ENCODE results near the gene NEK8. TPM values are rescaled to one million over a fixed set of nuclear protein-coding genes. Genes with fewer than 3 reads are reported as not detected.
A peak's percentile ranks its signal among the peaks of the same experiment; 100 is the strongest.

The NEK8 gene
- total RNA-seq, 2 donors from 2014 or later = 5.3 to 6.4 TPM

DNA sequence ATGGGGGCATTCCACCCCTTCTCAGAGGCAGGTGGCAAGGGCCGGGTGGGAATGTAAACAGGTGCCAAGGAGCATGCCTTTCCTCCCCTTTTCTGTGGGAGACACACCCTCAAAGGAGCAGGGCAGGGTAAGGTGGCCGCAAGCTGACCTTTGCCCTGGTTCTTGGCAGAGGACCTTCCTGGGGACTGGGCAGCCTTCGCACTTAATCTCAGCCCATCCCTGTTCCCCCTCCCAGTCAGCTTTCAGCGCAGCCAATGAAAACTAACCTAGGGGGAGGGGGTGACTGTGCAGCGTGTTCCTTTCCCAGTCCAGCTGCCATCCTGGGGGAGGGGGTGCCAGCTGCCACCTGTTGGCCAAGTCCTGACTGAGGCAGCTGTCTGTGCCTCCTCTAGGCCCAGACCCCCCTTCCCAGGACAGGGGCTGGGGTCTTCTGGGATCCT lies 18.0 kb downstream of the NEK8 start:
- ATAC-seq (no peak), DNase-seq (ENCODE audit: low spot score in 2 of 2) (no peak)
- Mint-ChIP-seq H3K9me3 (no peaks in the 10 kb centered on the region), H3K27ac (peak overlapping the region; percentile 85 to 86), H3K36me3 (peaks cover 8 to 38% of the 10 kb centered on the region in 2 donors)

DNA sequence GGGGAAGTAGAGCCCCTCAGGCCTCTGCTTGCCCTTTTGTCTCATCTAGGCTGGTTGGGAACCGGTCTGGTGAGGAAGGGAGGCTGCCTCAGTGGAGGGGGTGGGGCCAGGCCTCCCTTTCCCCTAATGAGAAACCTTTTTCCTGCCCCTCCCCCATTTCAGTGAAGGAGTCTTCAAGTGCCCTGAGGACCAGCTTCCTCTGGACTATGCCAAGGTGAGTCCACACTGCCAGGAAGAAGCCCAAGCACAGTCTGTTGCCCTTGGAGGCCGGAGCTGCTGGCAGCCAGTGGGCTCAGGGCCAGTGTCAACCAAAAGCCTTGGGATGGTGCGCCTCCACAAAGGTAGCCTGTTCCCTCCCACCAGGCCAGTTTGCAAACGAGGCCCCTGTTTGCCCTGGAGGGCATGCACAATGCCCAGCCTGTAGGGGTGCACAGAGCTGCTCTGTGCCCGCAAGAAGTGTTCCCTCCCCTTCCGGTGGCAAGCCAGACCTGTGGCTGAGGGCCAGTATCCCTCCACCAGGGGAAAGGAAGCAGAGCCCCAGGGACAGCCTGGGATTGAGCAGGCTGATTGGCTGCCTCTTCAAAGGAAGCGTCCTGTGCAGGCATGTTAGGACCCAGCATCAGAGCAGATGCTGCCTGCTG lies 18.6 kb downstream of the NEK8 start:
- Mint-ChIP-seq H3K9me3 (no peaks in the 10 kb centered on the region), H3K36me3 (peaks cover 11 to 38% of the 10 kb centered on the region in 2 donors), H3K27ac (peak overlapping the region; percentile 72 to 86)
- DNase-seq (ENCODE audit: low spot score in 2 of 2) = no peak
- ATAC-seq = no peak

DNA sequence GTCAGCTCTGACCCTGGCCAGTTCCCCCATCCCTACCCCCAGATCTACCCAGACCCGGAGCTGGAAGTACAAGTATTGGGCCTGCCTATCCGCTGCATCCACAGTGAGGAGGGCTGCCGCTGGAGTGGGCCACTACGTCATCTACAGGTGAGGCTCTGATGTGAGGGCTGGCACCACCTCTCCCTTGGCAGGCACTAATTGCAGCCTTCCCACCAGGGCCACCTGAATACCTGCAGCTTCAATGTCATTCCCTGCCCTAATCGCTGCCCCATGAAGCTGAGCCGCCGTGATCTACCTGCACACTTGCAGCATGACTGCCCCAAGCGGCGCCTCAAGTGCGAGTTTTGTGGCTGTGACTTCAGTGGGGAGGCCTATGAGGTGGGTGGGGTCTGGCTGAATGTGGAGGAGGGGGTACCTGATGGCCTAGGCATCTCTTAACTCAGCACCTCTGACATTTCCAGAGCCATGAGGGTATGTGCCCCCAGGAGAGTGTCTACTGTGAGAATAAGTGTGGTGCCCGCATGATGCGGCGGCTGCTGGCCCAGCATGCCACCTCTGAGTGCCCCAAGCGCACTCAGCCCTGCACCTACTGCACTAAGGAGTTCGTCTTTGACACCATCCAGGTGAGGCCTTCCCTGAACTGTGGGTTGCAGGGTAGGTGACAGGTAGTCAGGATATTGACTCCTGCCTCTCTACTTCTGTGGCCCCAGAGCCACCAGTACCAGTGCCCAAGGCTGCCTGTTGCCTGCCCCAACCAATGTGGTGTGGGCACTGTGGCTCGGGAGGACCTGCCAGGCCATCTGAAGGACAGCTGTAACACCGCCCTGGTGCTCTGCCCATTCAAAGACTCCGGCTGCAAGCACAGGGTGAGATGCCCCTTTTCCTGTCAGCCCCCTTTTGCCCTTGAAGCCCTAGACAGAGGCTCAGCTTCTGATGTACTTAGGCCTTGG lies 19.5 kb downstream of the NEK8 start:
- ATAC-seq = no peak
- Mint-ChIP-seq H3K27ac (peak overlapping the region; percentile 68 to 82), H3K36me3 (peaks cover 11 to 38% of the 10 kb centered on the region in 2 donors)

DNA sequence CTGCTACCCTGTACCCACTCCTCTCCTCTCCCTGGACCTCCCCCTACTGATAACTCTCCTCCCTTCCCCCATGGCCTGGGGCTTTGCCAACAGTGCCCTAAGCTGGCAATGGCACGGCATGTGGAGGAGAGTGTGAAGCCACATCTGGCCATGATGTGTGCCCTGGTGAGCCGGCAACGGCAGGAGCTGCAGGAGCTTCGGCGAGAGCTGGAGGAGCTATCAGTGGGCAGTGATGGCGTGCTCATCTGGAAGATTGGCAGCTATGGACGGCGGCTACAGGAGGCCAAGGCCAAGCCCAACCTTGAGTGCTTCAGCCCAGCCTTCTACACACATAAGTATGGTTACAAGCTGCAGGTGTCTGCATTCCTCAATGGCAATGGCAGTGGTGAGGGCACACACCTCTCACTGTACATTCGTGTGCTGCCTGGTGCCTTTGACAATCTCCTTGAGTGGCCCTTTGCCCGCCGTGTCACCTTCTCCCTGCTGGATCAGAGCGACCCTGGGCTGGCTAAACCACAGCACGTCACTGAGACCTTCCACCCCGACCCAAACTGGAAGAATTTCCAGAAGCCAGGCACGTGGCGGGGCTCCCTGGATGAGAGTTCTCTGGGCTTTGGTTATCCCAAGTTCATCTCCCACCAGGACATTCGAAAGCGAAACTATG lies 20.4 kb downstream of the NEK8 start:
- ATAC-seq (no peak), DNase-seq (ENCODE audit: low spot score in 2 of 2) (no peak)
- peaks cover 11 to 38% of the 10 kb centered on the region in 2 donors for H3K36me3 Mint-ChIP-seq
- H3K27ac Mint-ChIP-seq = peak overlapping the region; percentile 41 to 68
- no peaks in the 10 kb centered on the region for H3K9me3 Mint-ChIP-seq

More for the DNA sequence above, 19.5 kb downstream of the NEK8 start:
- no peaks in the 10 kb centered on the region for H3K9me3 Mint-ChIP-seq
- DNase-seq (ENCODE audit: low spot score in 2 of 2) = no peak

DNA sequence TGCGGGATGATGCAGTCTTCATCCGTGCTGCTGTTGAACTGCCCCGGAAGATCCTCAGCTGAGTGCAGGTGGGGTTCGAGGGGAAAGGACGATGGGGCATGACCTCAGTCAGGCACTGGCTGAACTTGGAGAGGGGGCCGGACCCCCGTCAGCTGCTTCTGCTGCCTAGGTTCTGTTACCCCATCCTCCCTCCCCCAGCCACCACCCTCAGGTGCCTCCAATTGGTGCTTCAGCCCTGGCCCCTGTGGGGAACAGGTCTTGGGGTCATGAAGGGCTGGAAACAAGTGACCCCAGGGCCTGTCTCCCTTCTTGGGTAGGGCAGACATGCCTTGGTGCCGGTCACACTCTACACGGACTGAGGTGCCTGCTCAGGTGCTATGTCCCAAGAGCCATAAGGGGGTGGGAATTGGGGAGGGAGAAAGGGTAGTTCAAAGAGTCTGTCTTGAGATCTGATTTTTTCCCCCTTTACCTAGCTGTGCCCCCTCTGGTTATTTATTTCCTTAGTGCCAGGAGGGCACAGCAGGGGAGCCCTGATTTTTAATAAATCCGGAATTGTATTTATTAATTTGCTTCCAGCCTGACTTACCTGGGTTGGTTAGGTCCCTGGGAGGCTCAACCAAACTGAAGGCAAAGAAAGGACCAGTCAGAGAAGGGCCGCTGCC lies 21.1 kb downstream of the NEK8 start:
- H3K36me3 Mint-ChIP-seq = peaks cover 11 to 34% of the 10 kb centered on the region in 2 donors

DNA sequence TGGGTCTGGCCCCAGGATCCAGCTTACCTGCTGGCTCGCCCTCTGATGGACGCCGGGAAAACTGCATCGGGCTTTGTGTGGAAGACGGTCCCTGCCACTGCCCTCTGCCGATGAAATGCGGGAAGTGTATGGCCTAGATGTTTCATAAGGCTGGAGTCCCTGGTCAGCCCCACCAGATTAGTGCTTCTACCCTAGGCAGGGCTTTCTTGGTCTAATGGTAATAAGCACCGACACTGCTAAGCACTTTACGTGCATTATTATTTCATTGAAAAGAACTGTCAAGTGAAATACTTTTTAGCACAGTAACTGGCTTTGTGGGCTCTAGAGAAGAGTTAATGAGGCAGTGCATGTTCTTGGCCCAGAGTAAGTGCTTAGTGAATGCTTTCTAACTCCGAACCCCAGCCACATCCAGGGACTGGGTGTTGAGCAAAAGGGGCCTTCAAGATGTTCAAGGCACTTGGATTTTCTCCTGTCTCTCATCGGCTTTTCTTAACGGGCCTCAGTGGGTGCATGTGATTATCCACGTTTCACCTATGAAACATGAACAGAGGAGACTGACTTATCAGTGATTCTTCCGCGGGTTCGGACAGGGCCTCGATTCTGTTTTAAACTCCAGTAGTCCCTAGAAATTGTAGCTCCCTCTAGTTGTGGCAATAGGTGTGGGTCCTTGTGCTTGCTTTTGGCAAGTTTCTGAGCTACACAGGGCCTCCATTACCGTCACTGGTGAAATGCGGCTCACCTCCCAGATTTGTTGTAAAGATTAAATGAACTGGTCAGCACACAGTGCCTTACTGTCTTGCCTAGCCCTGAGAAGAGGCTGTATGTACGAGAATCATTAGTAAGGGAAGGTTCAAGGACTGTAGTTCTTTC lies 21.8 kb downstream of the NEK8 start:
- peak overlapping the region in 1 of 2 donors; percentile 60 for H3K27ac Mint-ChIP-seq
- no peaks in the 10 kb centered on the region for H3K9me3 Mint-ChIP-seq
- ATAC-seq = peak; percentile 81 to 84
- peak; percentile 90 to 91 for DNase-seq (ENCODE audit: low spot score in 2 of 2)
- H3K36me3 Mint-ChIP-seq = peaks cover 5 to 27% of the 10 kb centered on the region in 2 donors

More for the DNA sequence above, 21.1 kb downstream of the NEK8 start:
- no peak for DNase-seq (ENCODE audit: low spot score in 2 of 2)
- Mint-ChIP-seq H3K9me3 (no peaks in the 10 kb centered on the region), H3K27ac (no peak overlapping the region)
- peak; percentile 5 to 22 for ATAC-seq

DNA sequence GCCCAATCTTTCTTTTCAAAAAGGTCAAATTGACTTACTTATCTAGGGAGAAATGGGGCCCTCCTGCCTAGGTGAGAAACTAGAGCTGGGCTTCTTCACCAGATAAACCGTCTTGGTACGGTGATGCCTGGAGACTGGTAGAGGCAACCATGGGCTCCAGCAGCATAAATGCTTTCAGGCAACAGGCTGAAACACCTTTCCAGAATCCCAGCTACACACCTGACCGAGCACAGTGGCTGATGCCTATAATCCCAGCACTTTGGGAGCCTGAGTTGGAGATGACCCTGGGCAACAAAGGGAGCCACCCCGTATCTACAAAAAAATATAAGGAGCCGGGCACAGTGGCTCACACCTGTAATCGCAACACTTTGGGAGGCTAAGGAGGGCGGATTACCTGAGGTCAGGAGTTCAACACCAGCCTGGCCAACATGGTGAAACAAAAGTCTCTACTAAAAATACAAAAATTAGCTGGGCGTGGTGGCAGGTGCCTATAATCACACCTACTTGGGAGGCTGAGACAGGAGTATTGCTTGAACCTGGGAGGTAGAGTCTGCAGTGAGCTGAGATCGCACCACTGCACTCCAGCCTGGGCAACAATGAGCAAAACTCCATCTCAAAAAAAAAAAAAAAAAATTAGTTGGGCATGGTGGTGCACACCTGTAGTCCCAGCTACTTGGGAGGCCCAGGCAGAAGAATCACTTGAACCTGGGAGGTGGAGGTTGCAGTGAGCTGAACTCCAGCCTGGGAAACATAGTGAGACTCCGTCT lies 23.2 kb downstream of the NEK8 start:
- peaks cover 5 to 19% of the 10 kb centered on the region in 2 donors for H3K36me3 Mint-ChIP-seq
- ATAC-seq (no peak), DNase-seq (ENCODE audit: low spot score in 2 of 2) (no peak)
- peak overlapping the region; percentile 30 to 65 for H3K27ac Mint-ChIP-seq
- no peaks in the 10 kb centered on the region for H3K9me3 Mint-ChIP-seq

DNA sequence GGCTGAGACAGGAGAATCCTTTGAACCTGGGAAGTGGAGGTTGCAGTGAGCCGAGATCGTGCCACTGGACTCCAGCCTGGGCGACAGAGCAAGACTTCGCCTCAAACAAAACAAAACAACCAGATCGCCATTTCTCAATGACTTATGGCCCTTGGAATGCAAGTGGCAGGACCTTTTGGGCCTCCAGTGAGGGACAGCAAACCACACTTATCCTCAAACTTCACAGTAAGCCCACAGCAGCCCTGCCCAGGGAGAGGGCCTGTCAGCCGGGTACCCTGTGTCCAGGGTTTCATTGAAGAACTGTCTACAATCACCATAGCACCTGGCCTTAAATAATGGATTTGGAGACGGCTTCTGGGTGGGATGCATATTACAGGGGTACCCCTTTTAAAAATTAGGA lies 26.9 kb downstream of the NEK8 start:
- DNase-seq (ENCODE audit: low spot score in 2 of 2) (peak in 1 of 2 donors; percentile 26), ATAC-seq (no peak)
- peak overlapping the region in 1 of 2 donors; percentile 63 for H3K27ac Mint-ChIP-seq
- H3K9me3 Mint-ChIP-seq = no peaks in the 10 kb centered on the region
- peaks cover 0 to 5% of the 10 kb centered on the region in 2 donors for H3K36me3 Mint-ChIP-seq

DNA sequence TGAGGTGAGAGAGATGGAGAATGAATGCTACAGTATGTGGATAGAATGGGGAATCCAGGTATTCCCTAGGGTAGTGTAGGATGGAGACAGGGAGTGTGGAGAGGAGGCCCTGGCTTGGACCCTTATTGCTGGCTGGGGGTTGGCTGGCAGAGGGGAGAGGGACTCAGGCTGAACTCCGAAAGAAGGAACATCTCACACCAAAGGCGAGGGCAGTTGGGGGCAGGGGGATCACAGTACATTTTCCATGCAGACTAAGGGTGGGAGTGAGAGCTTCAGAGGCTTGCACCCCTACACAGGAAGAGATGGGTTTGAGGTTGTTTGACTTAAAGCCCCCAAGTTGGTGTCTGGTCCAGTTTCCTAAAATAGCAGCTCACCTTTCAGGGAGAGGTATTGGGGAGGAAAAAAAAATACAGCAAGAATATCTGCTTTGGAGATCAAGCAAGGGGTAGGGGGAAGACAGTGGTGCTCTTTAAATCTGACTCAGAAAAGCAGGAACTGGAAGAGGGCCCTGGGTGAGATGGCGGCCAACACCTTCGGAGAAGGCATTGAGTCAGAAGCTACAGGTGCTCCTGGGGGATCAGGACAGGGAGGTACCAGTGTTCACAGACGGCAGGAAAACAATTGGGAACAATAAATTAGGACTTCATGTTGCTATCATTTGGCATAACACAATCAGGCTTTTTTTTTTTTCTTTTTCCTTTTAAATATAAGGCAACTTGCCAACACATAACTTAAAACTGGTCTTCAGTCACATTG lies 27.6 kb downstream of the NEK8 start:
- no peaks in the 10 kb centered on the region for H3K9me3 Mint-ChIP-seq
- ATAC-seq = no peak

DNA sequence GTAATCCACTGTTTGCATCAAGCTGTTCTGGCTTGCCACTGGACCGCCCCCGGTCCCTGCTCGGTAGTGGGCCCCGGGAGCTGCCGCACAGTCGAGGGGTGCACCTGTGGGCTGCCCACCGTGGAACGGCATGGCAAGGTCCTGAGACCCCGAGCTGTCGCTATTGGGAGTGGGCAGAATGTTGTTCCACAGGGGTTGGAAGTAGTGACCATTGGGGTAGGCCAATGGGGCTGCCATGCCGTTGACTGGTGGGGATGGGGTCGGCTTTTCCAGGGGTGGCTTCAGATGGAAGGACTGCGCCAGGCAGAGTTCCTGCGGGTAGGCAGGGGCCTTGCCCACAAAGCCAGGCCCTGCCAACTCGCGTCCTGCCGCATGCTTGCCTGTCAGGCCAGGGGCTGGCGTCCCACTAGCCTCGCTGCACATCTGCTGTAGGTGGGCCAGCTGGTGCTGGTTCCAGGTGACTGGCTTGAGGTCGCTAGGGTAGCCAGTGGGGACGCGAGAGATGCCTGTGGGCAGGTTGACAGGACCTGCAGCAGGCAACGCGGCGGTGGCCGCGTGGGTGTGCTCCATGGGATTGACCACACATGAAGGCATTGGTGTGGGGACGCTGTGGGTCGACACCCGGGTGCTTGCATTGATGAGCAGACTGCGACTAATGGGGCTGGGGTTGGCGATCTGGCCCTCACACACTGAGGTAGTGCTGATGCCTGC lies 30.0 kb downstream of the NEK8 start:
- DNase-seq (ENCODE audit: low spot score in 2 of 2) (no peak), ATAC-seq (no peak)
- H3K36me3 Mint-ChIP-seq = no peaks in the 10 kb centered on the region
- H3K27ac Mint-ChIP-seq = peak overlapping the region; percentile 69 to 77
- no peaks in the 10 kb centered on the region for H3K9me3 Mint-ChIP-seq

More for the DNA sequence above, 27.6 kb downstream of the NEK8 start:
- peak overlapping the region; percentile 63 to 67 for H3K27ac Mint-ChIP-seq
- H3K36me3 Mint-ChIP-seq = peaks cover 0 to 5% of the 10 kb centered on the region in 2 donors
- peak in 1 of 2 donors; percentile 26 for DNase-seq (ENCODE audit: low spot score in 2 of 2)

DNA sequence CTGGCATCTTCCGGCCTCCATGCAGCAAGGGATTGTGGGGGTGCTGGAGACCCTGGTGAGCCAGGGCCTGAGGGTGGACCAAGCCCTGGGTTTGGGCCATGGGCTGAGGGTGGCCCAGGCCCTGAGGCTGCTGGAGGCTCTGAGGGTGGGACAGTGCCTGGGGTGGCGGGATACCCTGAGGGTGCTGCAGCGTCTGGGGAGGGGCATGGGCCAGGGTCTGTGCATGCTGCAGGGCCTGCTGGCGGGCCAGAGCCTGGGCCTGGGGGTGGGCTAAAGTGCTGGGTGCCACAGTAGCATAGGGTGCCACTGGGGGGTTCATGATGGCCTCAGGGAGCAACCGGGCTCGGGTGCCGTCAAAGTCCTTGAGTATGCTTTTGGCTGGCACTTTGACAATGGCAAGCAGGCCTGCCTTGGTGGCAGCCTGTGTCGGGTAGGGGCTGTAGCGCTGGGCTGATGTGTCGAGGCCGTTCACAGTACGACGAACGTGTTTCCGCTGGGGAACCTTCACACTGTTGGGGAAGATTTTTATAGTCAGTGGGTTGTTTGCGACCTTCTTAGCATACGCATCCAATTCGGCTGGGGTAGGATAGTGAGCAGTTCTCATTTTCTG lies 30.8 kb downstream of the NEK8 start:
- DNase-seq (ENCODE audit: low spot score in 2 of 2) (no peak), ATAC-seq (no peak)
- Mint-ChIP-seq H3K9me3 (no peaks in the 10 kb centered on the region), H3K27ac (peak overlapping the region; percentile 69 to 77), H3K36me3 (no peaks in the 10 kb centered on the region)

DNA sequence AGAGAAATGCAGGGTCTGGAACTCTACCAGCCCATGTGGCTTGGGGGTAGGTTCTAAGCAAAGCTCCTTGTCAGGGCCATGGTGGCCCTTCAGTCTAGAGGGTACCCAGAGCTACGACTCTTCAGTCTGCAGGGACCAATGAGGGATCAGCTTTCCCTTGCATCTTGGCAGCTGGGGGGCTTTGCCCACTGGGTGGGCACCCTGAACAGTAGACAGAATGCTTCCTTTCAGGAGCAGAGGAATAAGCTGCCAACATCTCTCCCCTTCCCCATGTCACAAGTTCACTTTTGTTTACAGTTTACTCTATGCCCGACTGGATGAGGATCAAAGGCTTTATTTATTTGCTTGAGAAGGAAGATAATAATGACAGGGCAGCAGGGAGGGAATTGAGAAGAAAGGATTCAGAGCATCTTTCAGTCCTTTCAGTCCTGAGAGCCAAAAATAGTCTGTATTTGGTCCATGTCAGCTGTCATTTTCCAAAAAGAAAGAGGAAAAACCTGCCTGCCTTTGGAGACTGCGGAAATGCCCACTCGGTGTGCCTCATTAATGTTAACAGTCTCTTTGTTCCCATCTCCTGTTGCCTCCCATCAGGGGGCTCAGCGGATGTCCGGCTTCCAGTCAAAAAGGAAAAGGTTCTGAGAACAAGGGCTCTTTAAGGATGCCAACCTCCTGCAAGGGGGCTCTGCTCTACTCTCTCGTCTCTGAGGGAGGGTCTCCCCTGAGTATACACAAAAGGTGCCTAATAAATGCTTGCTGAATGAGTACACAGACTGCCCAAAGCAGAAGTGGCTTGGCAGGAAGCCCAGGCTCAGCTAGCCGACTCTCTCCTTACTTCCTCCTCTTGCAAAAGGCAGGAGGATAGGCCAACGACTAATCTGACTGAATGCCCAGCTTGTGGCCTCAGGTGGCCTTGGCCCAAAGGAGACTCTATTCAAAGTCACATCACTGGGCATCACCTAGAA lies 32.3 kb downstream of the NEK8 start:
- no peaks in the 10 kb centered on the region for H3K9me3 Mint-ChIP-seq
- peak overlapping the region in 1 of 2 donors; percentile 55 for H3K27ac Mint-ChIP-seq
- DNase-seq (ENCODE audit: low spot score in 2 of 2) (no peak), ATAC-seq (no peak)
- no peaks in the 10 kb centered on the region for H3K36me3 Mint-ChIP-seq

All from activated naive CD4-positive, alpha-beta T cell treated with anti-CD3 and anti-CD28 coated beads, Interleukin-2, amount 50 U/mL, for 72 hours (primary cell).